Measurements from ENCODE around the gene LCOR.
A peak's percentile ranks its signal among the peaks of the same experiment; 100 is the strongest.

LCOR gene

GRCh38 chr10:97037365-97038361, 205.6 kb downstream of the LCOR start:
- peak; percentile 78 for DNase-seq

DNA sequence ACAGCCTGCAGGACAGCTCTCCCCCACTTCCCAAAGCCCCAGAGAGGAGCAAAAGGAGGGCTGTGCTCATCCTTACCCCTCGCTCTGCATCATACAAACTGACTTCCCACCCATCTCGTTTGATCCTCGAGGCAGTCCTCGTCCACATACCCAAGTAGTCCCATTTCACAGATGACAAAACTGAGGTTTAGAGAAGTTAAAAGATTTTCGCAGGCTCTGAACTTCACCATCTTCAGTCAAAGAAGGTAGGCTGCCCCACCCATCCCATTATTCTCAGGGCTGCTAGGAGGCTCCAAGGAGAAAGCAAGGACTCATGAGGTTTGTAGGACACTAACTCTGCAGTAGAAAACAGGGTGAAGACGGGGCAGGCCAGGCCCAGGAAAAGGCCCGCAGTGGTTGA, 206.6 kb downstream of the LCOR start:
- DNase-seq = no peak

- DNase-seq = no peak
Observed at GRCh38 chr10:97039538-97040247, 207.6 kb downstream of the LCOR start.

- DNase-seq = no peak
Observed at GRCh38 chr10:97040248-97040584, 208.1 kb downstream of the LCOR start.

DNA sequence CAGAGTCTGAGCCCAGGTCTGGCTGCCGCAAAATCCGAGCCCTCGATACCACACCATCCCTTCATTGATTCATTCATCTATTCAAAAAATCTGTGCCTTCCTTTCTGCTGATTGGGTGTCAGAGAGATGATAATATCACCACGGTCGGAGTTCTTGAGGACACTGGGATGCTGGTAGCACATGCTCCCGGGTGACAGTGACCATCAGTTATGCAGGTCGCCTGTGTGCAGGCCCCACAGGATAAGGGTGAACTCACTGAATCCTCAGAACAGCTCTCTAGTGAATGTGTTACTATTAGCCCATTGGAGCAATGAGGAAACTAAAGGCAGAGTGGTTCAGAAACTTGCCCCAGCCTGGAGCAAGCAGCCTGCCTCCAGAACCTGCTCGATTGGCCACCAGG, 208.6 kb downstream of the LCOR start:
- DNase-seq = no peak

GRCh38 chr10:97042081-97042480, 210.0 kb downstream of the LCOR start:
- DNase-seq = no peak

- DNase-seq = no peak
Observed at GRCh38 chr10:97042716-97043562, 210.8 kb downstream of the LCOR start.

GRCh38 chr10:97043563-97043855, 211.4 kb downstream of the LCOR start:
- no peak for DNase-seq
